GM19397 (cell line): ENCODE measurements around the gene HIPK1.
"Not testable (repeated sequence)": the region's sequence is repeated elsewhere in the genome, so short reads cannot be mapped to it uniquely, and the experiment has no call there.

ENCODE experiments used
- ATAC-seq: cut with Tn5 transposase; IDR thresholded peaks from one replicate; pipeline ENCODE4 v1.9.1; 2021; ENCODE audit warnings: mild to moderate bottlenecking, moderate library complexity; ENCODE audit not compliant: unreplicated experiment

Gene HIPK1

GRCh38 chr1:114008480-114008941 is 79.4 kb downstream of the HIPK1 start:
- no peak for ATAC-seq

DNA sequence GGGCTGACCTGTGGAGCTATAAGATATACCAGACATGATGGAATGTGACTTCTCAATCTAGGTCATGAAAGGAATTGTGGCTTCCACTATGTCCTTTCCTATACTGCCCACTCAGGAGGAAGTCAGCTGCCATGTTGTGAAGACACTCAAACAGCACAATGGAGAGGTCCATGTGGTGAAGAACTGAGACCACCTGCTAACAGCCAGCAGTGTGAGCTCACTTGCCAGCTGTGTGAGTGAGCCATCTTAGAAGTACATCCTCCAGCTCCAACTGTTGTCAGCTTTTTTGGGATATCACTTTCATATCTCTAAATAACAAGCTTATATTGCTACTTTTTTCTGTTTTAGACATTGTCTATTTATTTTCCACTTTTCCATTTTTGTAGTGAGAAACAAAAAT is 79.9 kb downstream of the HIPK1 start:
- no peak for ATAC-seq

DNA sequence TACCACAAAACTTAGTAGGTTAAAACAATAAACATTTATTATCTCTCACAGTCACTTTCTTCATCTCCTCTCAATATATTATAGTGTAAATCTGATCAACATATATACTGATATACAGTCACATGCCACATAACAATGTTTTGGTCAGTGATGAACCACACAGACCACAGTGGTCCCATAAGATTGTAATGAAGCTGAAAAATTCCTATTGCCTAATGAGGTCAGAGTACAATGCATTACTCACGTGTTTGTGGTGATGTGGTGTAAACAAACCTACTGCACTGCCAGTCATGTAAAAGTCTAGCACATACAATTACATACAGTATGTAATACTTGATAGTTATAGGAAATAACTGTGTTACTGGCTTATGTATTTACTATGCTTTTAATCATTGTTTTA is 80.3 kb downstream of the HIPK1 start:
- no peak for ATAC-seq

DNA sequence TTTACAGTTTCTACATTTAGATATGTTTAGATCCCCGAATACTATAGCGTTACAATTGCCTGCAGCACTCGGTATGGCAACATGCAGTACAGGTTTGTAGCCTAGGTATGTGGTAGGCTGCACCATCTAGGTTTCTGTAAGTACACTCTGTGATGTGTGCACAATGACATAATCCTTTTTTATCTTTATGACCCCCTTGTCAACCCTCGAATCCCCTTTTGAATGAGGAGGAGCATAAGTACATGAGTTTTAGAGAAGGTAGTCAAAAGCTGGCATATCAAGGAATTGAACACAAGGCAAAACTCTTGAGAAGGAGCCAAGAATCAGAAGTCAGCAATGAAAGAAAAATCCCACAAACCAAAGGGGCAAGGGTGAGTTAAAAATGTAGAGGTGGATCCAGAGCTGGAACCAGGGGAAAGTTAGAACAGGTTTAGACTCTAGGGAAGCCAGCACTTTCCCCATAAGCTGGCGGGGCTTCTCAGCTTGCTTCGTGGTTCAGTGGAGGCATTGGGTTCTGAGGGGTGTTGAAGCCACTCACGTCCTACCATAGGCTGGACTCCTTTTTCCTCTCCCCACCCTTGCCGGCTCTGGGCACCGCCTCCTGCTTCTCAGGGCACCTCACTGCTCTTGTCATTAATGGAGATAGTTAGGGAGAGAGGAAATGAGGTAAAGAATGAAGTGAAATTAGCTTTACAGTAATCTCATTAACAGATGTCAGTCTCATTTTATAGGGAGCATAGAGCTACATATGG is 81.5 kb downstream of the HIPK1 start:
- no peak for ATAC-seq

DNA sequence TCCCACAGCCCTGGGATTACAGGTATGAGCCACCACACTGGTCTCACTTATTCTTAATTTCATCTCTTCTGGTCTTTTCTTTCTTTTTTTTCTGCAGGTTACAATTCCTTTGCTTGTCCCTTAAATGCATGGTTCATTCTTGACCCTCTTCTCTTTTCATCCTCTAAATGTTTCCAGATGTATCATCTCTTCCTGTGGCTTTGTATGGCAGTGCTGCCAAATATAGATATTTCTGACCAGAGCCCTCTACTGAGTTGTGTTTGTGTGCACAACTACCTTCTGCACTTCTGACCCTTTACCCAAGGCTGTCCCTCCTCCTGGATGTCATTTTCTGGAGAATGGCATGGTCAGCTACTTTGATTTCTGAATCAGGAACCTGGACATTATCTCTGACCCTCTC is 82.7 kb downstream of the HIPK1 start:
- ATAC-seq: no peak

- no peak for ATAC-seq
Observed at GRCh38 chr1:114015075-114015474, 86.0 kb downstream of the HIPK1 start.

GRCh38 chr1:114019724-114020123 is 90.6 kb downstream of the HIPK1 start:
- not testable (repeated sequence) for ATAC-seq

GRCh38 chr1:114021665-114022099 is 92.6 kb downstream of the HIPK1 start:
- no peak for ATAC-seq

DNA sequence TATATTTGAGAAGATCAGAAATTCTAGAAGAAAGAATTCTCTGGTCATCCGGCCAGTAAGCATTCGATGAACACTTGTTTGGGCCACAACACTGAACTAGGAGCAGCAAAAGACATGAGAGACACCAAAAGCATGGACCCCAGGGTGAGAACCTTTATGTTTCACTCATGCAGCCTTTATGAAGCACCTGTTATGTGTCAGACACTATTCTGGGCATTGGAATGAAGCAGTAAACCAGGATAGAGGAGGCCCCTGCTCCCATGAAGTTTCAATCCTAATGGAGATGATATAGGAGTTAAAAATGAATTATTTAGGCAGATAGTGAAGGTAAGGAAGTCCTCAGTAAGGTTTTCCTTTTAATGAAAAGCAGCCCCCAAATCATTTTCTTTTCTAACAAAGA is 93.8 kb downstream of the HIPK1 start:
- no peak for ATAC-seq

DNA sequence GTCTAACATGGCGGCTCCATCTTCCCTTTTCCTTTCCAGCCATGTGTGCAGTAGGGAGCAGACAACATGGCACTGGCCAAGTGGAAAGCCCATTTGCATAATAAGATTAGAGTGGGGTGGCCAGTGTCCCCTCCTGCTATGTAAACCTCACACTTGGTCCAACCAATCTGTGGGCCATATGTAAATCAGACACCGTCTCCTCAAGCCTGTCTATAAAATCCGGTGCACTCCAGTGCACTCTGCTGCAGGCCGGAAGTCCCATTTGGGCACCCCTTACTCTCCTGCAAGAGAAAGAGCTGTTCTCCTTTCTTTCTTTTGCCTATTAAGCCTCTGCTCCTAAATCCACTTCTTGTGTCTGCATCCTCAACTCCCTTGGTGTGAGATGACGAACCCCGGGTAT is 94.3 kb downstream of the HIPK1 start:
- ATAC-seq: no peak

DNA sequence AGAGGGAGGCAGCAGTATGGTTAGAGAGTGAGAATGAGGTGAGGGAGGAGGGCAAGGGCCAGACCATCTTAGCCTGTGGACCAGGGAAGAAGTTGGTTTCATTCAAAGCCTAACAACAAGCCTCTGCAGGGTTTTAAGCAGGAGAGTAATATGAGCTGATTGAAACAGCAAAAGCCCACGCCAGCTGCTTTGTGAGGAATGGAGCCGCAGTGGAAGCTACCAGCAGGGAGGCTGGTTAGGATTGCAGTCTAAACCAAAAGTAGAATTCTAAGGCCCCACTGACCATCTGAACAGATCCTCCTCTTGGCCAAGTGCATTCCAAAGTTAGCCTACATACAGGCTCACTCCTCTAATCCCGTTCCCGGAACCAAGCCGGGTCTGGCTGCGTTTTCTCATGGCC is 94.9 kb downstream of the HIPK1 start:
- no peak for ATAC-seq

GRCh38 chr1:114025609-114026401 is 96.7 kb downstream of the HIPK1 start:
- no peak for ATAC-seq

DNA sequence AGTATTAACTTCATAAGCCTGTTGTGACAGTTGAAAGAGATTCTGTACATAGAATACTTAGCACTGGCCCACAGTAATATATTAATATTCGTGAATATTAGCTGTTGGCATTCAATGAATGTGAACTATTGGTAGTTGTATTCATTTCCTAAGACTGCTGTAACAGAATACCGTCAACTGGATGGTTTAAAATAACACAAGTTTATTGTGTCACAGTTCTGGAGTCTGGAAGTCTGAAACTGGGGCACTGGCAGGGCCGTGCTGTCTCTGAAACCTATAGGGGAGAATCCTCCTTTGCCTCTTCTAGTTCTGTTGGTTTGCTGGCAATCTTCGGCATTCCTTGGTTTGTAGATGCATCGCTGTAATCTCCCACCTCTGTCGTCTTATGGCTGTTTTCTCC is 97.7 kb downstream of the HIPK1 start:
- ATAC-seq: no peak
